Ammon's horn (tissue), 1 donor: ENCODE results near the gene LRRC28.
A peak's percentile ranks its signal among the peaks of the same experiment; 100 is the strongest.
"Not testable (repeated sequence)": the region's sequence is repeated elsewhere in the genome, so short reads cannot be mapped to it uniquely, and the experiment has no call there.

ENCODE experiments used
- DNase-seq: peaks from one replicate; pipeline ENCODE4 v3.0.0-alpha.2; 2016; ENCODE audit warnings: low spot score

Gene LRRC28

DNA sequence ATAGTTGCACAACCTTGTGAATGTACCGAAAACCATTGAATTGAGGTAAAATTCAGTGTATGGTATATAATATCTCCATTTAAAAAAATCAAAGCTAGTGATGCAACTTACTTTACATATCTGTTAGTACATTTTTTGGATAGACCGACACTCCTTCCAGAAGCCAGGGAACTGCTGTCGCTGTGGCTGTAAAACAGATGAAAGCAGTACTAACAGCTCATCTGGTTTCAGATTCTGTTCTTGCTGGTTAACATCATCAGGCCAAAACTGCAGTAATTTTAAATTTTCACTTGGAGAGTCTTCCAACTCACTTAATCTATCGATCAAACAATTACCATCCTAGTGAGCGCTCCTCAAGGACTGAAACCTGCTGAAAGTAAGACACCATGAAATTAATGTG lies 145.1 kb downstream of the LRRC28 start:
- no peak for DNase-seq

DNA sequence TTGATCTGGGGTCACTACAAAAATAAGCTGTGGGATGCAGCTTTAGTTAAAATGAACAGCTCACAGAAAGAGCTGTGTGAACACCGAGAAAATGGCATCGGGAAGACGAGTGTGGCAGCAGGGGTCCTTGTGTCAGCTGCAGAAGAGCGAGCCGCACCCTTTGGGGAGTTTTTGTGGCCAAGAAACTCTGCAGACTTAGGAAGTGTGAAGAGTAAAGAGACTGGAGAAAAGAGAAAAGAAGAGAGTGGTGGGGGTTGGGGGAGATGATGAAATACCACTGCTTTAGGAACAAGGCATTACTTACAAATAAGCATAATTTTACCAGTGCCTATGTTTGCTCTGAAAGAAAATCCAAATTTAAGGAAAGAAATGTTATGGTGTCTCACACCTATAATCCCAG lies 147.8 kb downstream of the LRRC28 start:
- no peak for DNase-seq

DNA sequence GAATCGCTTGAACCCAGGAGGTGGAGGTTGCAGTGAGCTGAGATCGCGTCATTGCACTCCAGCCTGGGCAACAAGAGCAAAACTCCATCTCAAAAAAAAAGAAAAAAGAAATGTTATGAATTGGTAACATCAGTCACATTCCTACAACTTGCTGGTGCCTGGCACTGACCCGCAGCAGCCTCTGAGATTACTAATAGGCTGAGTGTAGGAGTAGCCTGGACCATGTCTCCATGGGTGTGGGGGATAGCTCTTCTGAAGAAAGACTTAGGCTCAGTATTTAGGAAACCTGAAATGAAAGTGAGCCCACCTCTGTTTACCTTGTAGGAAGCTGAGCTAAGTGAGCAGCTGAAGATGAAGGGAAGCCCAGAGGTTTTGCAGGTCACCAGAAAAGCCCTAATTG lies 148.3 kb downstream of the LRRC28 start:
- DNase-seq, result no peak

DNA sequence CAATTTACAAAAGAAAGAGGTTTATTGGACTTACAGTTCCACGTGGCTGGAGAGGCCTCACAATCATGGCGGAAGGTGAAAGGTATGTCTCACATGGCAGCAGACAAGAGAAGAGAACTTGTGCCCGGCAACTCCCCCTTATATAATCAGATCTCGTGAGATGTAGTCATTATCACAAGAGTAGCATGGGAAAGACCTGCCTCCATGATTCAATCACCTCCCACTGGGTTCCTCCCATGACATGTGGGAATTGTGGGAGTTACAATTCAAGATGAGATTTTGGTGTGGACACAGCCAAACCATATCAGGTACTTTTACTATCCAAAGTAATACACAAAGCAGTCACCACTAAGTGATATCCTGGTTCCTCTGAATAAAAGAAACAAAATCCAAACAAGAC lies 149.9 kb downstream of the LRRC28 start:
- DNase-seq, result not testable (repeated sequence)

DNA sequence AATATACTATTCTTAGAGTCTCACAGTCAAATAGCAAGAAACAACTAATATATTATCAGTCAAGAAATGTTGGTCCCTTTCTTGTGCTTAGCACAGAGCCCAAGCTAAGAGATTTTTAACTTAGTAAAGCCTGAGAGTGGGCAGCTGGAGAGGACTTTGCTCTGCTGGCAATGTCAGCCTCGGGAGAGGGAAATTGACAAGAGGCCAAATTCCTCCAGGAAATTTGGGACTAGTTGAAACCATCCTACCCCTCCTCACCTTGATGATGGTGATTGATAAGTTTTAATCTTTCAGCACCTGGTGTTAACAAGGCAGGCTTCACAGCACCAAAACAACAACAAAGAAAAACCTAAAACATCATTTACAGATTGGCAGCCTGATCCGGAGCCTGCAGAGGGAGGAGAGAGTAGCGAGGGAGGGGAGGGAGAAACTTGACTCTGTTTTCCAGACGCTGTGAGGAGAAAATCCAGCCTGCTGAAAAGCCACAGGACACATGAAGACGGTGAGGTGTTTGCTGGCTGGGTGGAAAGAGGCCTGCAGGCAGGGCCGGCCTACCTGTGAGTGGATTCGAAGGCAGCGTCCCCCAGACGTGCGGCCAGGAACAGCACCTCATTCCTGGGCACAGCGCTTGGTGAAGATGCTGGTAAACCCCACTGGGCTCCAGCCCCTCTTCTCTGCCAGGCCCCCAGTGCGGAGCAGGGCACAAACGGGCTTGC lies 150.9 kb downstream of the LRRC28 start:
- no peak for DNase-seq

DNA sequence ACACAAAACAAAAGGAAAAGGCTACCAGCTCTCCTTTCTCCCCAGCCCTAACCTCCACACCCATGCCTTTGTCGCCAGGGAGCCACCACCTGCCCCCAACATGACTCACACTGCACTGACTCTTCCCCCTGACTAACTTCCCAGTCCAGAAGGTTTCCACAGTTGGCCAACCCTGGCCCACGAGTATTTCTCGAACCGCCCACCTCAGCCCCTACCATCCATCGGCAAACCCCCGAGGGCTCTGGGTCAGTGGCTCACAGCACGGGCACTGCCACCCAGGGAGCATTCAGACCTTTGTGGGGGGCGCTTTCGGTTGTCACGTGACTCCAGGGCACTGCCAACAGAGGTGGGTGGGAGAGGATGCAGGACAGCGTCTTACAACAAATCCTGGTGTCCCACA lies 152.3 kb downstream of the LRRC28 start:
- no peak for DNase-seq

DNA sequence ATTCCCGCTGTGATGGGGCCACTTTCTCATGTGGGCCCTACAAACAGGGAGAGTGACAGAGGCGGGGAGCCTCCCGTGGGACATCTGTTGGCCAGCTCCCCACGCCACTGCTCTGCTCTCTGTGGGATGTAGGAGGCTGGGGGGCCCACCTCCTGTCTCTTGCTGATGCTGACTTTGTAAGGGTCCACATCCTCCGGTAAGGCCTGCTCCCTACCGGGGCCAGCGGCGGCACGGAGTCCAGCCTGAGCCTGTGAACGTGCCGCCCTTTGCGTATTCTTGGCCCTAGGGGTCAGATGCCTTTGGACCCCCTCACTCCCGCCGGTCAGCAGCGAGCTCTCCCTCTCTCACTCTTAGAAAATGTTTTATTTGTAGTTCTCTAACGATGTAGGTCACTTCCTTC lies 153.2 kb downstream of the LRRC28 start:
- DNase-seq, result no peak

DNA sequence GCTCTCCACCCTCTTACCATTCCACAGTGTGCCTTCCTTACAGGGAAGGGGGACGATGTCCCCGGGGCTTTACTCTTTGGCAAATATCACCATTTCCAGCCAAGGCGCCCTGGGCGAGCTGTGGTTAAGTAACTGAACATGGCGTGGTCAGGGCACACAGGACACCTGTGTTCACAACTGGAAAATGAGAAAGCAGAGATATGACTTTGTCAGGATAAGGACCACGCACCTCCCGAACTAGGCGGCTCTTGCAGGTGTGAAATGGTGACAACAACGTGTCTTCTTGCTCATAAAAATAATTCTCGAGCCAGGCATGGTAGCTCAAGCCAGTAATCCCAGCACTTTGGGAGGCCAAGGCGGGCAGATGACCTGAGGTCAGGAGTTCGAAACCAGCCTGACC lies 154.8 kb downstream of the LRRC28 start:
- no peak for DNase-seq

DNA sequence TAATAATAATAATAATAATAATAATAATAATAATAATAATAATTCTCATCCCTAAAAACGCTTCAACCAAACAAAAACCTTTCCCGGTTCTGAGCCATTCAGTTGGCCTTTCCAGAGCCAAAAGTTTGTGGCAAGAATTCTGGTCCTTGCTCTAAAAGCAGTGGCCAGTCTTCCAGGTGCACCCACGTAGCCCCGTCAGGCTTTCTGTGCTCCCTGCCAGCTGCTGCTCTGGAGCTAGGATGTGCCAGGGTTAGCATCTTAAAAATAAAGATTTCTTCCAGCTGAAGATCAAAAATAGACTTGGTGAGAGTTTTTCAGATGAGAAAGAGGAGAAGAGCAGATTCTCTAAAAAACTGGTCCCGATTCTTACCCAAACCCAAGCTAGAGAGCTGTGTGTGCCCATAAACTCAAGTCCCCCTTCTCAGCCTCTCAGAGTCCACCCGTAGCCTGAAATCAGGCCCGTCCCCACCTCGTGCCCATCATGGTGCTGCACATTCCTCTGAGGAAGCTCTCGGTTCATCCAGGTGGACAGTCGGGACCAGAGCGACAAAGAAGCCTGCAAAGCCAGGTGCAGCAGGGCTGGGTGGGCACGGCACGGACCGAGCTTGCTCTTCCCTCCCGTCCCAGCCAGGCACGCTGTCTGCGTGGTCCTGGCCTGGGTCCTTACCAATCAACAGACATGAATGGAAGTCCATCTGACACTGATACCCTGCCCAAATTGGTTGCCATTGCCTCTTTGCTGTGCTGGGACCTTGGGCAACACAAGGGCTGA lies 155.6 kb downstream of the LRRC28 start:
- no peak for DNase-seq

DNA sequence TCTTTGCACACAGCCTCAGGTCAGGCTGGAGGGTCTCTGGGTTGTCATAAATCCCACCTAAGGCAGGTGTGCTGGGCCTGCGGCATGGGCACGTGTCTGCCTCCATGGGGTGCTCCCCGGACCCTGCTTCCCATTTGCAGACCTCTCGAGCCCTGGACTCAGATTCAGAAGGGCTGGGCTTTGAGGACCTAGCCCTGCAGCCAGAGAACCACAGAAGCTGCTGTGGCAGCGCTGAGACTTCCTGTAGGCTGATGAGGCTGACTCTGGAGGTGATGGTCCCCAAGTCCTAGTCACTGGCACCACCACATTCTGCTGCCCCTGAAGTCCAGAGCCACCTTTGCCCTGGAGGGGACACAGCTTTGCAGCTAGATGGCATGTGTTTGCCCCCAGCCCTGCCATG lies 156.4 kb downstream of the LRRC28 start:
- DNase-seq, result no peak

DNA sequence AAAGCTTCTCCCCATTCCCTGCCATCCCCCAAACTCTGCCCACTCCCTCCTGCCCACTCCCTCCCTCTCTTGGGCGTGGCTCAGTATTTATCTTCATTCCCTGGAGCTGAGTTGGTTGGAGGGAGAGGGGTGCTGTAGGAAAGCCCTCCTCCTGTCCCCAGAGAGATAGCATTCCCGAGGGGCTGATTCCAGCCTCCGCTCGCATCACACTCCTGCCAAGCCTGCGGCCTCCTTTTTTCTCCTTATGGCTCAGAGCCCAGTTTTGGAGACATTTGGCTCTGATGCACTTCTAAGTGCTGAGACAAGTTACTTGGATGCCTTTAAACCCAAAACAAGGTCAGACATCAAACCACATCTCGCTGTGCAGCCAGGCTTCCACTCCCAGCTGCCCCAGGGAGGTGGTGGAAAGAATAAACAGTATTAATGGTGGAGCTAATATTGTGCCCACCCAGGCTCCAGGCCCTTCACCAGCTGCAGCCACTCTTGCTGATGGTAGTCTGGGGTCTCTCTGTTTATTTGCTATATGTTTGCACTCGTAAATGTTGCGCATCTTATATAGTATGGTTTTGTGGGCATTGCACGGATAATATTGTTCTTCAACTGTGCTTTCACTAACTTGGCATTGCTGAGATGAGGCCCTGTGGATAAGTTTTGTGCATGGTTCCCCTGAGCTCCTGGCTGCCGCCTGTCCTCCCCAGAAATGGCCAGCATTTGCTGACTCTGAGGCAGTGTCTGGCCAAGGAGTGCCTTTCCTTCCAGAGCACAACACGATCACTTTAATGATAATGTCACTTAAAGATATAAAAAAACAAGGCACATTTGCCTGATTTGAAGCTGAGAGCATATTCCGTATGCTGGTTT lies 157.2 kb downstream of the LRRC28 start:
- DNase-seq, result no peak

DNA sequence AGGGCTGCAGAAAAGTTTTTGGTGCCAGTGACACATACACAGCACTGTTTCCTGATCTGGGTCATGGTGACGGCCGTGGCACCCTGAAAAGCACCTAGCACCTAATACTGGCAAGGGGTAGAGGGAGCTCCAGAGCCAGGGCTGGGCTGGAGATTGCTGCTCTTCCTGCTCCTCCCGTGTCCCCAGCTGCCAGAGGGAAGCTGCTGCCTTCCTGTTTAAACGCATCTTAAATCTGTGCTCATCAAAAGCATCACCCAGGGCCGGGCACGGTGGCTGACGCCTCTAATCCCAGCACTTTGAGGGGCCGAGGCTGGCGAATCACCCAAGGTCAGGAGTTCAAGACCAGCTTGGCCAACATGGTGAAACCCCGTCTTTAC lies 157.8 kb downstream of the LRRC28 start:
- DNase-seq, result peak; percentile 82

DNA sequence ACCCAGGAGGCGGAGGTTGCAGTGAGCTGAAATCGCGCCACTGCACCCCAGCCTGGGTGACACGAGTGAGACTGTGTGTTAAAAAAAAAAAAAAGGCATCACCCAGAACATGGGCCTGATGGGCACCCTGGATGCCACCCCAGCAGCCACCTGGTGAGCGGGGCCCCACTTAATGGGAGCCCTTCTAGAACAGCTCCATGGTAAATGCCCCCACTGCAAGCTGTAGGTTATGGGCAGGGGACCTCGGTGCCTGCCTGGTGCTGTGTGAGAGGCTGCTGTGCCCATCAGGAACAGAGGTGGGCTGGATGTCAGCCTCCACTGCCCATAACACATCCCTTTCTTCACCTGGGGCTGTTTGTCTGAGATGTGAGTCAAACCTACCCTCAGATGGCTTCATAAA lies 158.3 kb downstream of the LRRC28 start:
- DNase-seq, result no peak

DNA sequence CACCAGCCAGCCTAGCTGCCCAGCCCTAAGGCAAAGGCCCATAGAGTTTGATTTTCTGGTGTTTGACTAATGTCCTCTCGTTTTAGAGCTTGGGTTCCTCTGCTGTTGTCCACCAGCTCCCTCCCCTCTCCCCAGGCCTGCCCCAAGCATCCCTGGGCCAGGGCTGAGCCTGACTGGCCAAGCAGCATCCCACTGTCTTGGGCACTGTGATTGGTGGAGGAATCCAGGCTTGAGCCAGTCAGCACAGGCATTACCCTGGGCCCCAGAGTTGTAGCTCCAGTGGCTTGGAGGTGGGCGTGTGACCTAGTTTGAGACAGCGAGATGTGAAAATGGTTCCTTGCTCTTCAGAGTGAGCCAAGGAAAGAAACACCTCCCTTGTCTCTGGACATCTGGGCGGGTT lies 159.2 kb downstream of the LRRC28 start:
- no peak for DNase-seq

DNA sequence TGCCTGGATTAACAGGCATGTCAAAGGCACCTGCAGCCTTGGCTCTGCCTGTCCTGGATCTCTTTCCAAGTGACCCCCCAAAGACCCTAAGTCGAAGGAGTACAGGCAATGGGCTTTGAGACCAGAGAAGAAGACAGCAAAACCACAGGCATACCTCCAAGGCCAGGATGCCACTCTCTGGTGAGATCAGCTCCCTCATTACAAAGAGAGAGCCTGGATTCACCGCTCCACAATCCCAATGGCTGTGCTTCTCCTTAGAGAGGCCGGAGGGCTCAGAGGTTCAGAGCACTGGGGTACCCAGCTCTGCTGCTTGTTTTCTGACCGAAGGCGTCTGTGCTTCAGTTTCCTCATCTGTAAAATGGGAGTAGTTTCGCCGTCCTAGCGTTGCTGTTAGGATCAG lies 160.0 kb downstream of the LRRC28 start:
- no peak for DNase-seq

DNA sequence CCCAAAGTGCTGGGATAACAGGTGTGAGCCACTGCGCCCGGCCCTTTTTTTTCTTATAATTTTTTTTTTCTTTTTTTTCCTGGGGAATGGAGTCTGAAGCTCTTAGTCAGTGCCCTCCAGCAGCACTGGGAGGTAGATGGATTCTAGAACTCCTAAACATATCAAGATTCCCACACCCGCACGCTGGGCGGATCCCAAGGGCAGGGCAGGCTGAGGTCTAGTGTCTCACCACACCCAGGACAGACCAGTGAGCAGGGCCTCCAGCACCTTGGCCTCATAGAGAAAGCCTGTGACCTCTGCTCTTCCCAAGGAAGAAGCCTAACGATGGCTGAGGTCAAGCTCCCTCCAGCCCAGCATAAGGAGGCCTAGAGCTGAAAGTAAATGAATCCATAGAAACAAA lies 160.8 kb downstream of the LRRC28 start:
- no peak for DNase-seq

DNA sequence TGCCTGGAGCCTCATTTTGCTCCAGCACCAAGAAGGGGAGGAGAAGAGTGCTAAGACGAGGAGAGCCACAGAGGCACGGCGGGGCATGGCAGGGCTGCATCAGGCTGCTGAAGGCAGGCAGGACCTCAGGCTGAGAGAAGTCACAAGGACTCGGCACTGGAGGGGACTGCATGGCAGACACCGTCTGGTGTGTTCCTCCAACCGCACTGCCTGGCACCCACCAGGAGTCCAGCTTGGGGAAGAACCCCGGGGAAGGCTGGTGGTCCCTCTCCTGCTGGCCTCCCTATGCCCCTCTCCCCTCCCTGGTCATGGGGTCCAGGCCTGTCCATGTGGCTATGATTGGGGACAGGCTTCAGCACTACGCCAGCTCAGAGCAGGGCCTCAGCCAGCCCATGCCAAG lies 161.3 kb downstream of the LRRC28 start:
- DNase-seq, result no peak

DNA sequence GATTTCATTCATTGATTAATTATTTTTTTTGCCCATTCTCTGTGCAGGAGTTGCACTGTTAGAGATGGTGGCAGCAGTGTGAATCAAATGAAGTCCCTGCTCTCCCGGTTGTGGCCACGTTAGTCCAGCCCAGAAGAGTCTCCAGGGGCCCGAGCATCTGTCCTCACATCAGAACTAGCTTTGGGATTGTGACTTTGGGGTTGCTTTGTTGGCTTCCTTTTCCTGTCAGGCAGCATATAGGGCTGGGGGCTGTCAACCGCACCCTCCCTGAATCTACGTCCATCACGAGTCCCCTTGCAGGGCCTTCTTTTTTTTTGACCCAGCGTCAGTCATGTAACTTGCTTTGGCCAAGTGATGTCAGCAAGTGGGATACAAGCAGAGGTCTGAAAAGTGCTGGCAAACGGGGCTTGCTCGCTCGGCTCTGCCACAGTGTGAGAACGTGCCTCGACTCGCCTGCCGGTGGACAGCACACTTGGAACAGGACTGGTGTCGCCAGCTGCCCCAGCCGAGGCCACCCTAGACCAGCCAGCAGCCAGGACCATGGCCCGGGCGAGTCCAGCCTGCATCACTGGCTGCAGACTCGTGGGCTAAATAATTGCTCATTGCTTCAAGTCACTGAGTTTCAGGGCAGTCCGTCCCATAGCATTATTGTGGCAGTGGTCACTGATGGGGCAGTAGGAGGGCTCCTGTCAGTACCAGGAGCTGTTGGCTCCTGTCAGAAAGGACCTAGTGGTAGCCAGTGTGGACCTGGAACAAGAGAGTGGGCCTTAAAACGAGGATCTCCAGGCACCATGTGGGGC lies 162.9 kb downstream of the LRRC28 start:
- no peak for DNase-seq

DNA sequence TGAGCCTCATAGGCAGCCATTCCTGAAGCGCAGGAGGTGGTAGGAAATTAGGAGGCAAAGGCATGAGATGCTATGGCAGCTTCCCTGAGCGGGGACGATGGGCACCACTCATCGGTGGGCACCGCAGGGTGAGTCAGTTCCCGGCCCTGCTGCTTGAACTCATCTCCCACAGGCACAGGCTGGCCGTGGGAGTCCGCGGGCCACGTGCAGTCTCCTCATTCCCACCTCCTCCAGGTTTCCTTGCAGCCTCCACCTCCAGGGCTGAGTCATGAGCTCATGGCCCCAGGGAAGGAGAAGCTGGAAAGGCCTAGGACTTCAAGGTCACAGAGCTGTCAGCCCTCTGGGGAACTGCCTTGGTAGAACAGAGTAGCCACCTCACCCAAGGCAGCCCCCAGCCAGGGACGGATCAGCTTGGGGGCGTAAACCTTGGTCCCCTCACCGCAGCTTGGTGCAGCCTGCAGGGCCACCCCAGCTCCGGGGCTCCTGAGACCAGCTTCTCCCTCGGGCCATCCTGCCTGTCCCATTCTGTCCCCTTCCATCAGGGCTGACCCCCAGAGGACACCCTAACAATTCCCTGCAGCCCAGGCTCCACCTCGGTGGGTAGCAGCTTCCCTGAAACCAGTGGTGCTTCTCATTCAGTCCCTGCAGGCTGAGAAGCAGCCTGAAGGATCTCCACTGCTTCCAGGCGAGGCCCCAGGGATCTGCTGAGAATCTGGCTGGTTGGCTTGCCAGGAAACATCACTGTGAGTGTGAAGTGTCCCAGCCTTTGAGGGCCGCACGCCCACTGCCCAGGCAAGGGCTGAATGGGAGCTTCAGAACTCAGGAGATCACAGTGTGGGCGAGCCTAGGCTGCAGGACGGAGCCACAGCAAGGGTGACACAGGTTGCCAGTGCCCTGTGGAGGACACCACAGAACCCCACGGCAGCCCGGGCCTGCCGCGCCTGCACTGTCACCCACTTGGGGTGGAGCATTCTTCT lies 163.8 kb downstream of the LRRC28 start:
- no peak for DNase-seq
